HG02759 (cell line): ENCODE results near the gene LINGO1.

ENCODE experiments used
- ATAC-seq: cut with Tn5 transposase; IDR thresholded peaks from one replicate; pipeline ENCODE4 v1.9.1; 2021; ENCODE audit warnings: mild to moderate bottlenecking, moderate library complexity; ENCODE audit not compliant: unreplicated experiment

The LINGO1 gene

DNA sequence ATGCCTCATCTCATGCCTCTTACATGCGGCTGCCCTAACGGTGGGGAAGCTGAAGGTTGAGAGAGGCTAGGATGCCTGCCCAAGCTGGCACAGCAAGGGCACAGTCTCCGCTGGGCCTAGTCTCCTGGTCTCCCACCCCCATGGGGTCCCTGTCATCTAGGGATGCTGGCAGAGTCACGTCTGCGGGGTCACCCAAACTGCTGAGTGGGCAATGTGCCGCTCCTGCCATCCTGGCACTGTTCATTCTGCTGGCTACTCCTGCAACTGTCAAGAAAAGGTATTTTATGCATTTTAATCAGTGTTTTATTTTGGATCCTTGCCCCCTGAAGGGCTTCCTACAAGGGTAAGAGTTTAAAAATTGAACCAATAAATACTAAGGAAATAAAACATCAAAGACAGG is 12.8 kb downstream of the LINGO1 start:
- ATAC-seq, result no peak

GRCh38 chr15:77617476-77618230 is 15.1 kb downstream of the LINGO1 start:
- no peak for ATAC-seq

- no peak for ATAC-seq
Observed at GRCh38 chr15:77616072-77616471, 16.6 kb downstream of the LINGO1 start.

GRCh38 chr15:77615472-77615871 is 17.2 kb downstream of the LINGO1 start:
- no peak for ATAC-seq

- no peak for ATAC-seq
Observed at GRCh38 chr15:77614251-77614806, 18.4 kb downstream of the LINGO1 start.

GRCh38 chr15:77613814-77614213 is 18.9 kb downstream of the LINGO1 start:
- ATAC-seq, result no peak

- ATAC-seq, result no peak
Observed at GRCh38 chr15:77612958-77613601, 19.6 kb downstream of the LINGO1 start.

- no peak for ATAC-seq
Observed at GRCh38 chr15:77611767-77612166, 20.9 kb downstream of the LINGO1 start.

DNA sequence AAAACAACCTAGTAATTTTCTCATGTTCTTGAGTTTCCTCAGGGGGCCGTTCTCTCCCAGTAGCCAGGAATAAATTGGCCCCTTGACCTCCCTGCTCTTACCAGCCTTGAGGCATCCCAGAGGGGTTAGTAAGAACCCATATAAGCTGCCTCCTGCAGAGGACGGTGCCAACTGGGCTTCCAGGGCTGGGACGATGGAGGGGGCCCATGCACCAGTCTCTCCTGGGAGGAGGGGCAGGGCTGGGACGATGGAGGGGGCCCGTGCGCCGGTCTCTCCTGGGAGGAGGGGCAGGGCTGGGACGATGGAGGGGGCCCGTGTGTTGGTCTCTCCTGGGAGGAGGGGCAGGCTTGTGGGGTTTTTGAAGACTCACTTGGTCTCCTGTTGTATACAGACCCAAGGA is 22.0 kb downstream of the LINGO1 start:
- no peak for ATAC-seq

GRCh38 chr15:77609558-77609957 is 23.2 kb downstream of the LINGO1 start:
- no peak for ATAC-seq

DNA sequence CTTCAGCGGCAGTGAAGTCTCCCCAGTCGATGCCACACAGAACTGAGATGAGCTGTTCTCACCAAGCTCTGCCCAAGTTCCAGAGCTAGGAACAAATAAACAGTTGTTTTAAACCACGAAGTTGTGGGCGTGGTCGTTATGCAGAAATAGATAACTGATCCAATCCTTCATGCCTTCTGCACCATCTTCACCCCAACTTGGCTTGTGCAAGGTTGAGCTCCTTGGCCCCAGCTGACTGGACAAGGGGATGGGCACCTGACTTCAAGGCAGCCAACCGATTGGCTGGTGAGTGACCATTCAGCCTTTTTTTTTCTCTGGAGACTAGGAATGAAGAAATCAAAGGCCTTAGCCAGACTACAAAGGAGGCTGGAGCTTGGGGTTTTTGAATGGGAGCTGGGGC is 23.9 kb downstream of the LINGO1 start:
- ATAC-seq, result no peak

DNA sequence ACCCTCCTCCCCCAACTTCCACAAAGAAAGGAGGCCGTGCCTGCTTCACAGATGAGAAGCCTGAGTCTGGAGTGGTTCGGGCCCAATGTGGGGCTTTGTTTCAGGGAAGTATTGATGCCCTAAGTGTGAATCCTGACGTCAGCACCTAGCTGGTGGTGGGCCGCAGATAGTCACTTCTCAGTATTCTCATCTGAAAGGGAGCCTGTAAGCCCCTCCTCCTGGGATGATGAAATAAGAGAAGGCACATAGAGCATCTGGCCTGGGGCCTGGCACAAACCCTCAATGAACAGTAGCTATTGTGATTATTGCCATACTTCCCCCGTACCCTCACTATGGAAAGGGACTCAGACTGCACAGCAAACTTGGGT is 24.8 kb downstream of the LINGO1 start:
- ATAC-seq, result no peak

DNA sequence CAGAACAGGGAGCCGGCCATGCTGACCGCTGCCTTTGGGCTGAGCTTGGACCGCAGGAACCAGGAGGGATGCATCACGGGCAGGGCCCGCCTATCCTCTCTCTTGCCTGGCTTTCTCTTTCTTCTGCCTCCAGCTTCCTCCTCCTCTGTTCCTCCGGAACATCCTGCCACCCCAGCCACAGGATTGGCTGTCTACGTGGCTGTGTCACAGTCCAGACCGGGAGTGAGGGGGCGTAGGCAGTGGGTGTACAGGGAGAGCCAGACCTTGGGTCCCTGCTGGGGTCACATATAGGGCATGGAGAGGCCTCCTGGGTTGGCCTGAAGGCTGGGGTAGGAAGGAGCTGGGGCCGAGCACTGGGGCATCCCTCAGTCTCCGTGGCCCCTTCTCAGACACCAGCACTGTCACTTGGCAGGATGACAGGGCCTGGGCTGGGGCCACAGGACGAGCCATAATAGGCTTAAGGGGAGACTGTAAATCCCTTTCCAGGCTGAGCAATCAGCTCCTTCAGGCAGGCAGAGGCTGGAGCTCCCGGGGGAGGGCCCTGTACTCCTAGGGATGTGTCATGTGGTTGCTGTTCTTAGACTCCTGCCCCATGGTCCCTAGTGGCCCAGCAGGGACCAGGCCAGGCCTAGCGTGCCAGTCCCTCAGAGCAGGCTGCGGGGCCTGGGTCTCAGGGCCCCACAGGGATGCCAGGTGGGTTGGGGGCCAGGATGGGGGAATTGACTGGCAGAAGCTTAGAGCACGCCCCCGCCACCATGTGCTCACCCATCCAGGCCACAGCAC is 25.4 kb downstream of the LINGO1 start:
- ATAC-seq, result no peak

DNA sequence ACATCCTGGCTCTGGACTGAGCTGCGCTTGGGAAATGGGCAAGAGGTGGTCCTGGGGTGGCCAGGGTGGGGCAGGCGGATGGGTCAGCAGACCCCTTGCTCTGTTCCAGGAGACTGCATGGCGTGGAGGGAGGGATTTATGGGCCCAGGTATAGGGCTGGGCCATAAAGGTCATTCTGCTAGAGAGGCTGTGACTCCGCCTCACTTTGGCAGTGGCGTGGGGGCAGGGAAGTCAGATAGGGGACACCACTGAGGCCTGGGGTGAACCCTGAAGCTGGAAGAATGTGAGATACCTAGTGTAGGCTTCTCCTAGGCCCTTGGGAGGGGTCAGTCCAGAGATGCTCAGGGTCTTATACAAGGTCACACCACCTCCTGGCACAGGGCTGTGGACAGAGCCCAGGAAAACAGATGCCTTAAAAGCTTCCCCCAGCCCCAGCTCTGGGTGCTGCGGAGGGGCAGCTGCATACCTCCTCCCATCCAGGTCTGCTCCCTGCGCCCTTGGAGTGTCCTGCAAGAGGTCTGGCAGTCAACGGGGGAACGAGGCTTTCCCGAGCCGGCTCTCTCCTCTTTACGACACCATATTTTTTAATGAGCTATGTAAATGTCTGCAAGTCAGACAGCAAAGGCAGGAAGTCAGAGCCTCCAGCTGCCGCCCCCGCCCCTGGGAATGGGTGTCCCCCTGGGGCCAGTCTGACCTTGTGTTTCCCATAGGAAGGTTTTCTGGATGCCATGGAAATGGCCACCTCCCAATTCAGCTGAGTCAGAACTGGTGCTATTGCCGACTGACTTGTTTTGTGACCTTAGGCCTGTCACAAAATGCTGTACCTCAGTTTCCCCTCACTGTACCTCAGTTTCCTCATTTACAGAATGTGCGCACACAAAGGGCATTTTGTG is 26.3 kb downstream of the LINGO1 start:
- ATAC-seq, result no peak

- no peak for ATAC-seq
Observed at GRCh38 chr15:77605547-77605946, 27.2 kb downstream of the LINGO1 start.

DNA sequence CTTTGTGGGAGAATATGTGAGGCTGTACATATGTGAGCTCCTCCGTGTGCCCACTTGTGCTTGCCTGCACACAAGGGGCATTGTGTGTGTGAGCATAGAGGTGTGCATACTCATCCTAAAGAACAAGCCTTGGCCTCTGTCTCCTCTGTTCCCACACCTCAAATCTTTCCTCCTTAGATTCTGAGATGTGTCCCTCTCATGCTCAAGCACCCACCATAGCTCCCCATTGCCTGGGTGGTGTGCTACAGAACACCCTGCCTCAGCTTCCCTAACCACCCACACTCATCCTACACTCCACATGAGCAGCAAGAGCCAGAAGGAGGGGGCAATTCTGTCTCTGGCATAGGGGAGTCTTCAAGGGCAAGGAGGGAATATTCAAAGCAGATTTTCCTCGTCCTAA is 27.7 kb downstream of the LINGO1 start:
- no peak for ATAC-seq

- no peak for ATAC-seq
Observed at GRCh38 chr15:77603611-77604336, 28.9 kb downstream of the LINGO1 start.

DNA sequence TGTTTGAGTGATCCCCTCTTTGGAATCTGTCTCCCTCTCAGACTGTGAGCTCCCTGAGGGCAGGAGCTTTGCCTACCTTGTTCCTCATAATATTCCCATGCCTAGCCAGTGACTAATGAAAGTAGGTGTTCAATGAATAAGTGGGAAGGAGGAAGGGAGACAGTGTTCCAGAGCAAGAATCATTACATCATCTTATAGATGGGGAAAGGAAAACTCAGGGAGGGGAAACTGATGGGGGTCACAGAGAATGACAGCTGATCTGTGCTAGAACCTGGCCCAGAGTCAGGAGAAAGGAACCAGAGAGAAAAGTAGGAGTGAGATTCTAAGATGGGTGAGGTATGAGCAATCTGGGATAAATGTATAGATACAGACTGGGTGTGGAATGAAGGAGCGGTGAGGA is 29.9 kb downstream of the LINGO1 start:
- no peak for ATAC-seq

DNA sequence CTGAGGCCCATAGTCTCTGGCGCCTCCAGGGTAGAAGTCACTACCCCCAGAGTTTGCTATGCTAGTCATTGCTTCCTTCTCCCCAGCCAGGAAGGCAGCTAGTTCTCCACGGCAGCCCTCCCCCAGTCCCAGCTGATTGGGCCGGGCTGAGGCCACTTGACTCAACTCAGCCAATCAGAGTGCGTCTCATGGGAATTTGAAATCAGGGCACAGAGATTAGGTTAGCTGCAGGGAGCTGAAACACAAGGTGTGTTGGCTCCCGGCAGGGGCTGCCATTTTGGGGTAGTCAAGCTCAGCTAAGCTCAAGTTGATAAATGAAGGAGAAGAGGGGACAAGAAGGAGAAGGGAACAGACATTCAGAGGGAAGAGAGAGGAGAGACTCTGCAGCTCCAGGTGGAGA is 32.8 kb downstream of the LINGO1 start:
- no peak for ATAC-seq

- ATAC-seq, result no peak
Observed at GRCh38 chr15:77599357-77599756, 33.4 kb downstream of the LINGO1 start.
